Umbilical cord (tissue), 2 donors: ENCODE measurements around the gene PLEKHA4. TPM values are rescaled to one million over a fixed set of nuclear protein-coding genes. Genes with fewer than 3 reads are reported as not detected.
"Not testable (repeated sequence)": the region's sequence is repeated elsewhere in the genome, so short reads cannot be mapped to it uniquely, and the experiment has no call there.

Source experiments
- DNase-seq: peaks from one replicate; pipeline ENCODE4 v3.0.0-alpha.2; 2015; ENCODE audit warnings: low spot score
- total RNA-seq: library from RNA; depleted of rRNA; stranded (reverse); fragments of >200 nt; gene quantifications from one replicate; pipeline ENCODE4 v1.2.3, GENCODE V29; 2014; ENCODE audit warnings: low replicate concordance; ENCODE audit not compliant: insufficient read depth

PLEKHA4 gene, protein sequence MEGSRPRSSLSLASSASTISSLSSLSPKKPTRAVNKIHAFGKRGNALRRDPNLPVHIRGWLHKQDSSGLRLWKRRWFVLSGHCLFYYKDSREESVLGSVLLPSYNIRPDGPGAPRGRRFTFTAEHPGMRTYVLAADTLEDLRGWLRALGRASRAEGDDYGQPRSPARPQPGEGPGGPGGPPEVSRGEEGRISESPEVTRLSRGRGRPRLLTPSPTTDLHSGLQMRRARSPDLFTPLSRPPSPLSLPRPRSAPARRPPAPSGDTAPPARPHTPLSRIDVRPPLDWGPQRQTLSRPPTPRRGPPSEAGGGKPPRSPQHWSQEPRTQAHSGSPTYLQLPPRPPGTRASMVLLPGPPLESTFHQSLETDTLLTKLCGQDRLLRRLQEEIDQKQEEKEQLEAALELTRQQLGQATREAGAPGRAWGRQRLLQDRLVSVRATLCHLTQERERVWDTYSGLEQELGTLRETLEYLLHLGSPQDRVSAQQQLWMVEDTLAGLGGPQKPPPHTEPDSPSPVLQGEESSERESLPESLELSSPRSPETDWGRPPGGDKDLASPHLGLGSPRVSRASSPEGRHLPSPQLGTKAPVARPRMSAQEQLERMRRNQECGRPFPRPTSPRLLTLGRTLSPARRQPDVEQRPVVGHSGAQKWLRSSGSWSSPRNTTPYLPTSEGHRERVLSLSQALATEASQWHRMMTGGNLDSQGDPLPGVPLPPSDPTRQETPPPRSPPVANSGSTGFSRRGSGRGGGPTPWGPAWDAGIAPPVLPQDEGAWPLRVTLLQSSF
- 2.6 TPM for total RNA-seq

GRCh38 chr19:48868114-48868886 is at the start of gene PLEKHA4:
Gene PLEKHA4 (minus strand): TSS chr19:48868617. CDS start chr19:48867620, 997 bp downstream.
- peak; percentile 67 for DNase-seq

- DNase-seq: no peak
These were observed 49.7 kb upstream of the PLEKHA4 start for GRCh38 chr19:48918071-48918470.

- no peak for DNase-seq
These were observed 47.3 kb upstream of the PLEKHA4 start for GRCh38 chr19:48915757-48916156.

DNA sequence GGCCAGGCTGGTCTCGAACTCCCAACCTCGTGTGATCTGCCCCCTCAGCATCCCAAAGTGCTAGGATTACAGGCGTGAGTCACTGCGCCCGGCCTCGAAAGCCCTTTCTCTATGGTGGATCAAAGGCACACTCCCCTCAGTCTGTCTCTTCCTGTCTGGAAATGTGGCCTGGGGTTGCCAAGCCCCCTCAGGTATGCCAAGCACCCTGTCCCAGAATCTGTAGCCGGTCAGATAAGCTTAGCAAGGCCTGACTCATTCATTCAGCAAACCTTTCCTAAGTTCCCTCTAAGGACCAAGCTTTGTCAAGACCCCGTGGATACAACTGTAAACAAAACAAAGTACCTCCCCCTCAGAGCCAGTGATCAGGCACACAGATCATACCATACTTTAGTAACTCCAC is 45.8 kb upstream of the PLEKHA4 start:
- no peak for DNase-seq

- no peak for DNase-seq
These were observed 44.9 kb upstream of the PLEKHA4 start for GRCh38 chr19:48913114-48913889.

- no peak for DNase-seq
These were observed 42.4 kb upstream of the PLEKHA4 start for GRCh38 chr19:48910803-48911202.

GRCh38 chr19:48909424-48910077 is 41.1 kb upstream of the PLEKHA4 start:
- DNase-seq: not testable (repeated sequence)

- DNase-seq: no peak
These were observed 39.3 kb upstream of the PLEKHA4 start for GRCh38 chr19:48907671-48908070.

GRCh38 chr19:48906324-48906723 is 37.9 kb upstream of the PLEKHA4 start:
- no peak for DNase-seq

GRCh38 chr19:48905664-48906063 is 37.2 kb upstream of the PLEKHA4 start:
- DNase-seq: no peak

DNA sequence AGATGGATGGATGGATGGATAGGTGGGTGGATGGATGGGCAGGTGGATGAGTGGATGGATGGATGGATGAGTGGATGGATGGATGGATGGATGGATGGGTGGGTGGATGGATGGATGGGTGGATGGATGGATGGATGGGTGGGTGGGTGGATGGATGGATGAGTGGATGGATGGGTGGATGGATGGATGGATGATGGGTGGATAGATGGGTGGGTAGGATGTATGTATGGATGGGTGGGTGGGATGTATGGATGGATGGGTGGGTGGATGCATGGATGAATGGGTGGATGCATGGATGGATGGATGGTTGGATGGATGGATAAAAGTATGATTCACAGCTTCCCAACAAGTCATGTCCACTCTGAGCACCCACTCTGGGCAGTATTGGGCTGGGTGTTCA is 35.4 kb upstream of the PLEKHA4 start:
- not testable (repeated sequence) for DNase-seq

- not testable (repeated sequence) for DNase-seq
These were observed 33.9 kb upstream of the PLEKHA4 start for GRCh38 chr19:48902291-48902690.

GRCh38 chr19:48900477-48901406 is 32.3 kb upstream of the PLEKHA4 start:
- DNase-seq: peak; percentile 30

- DNase-seq: peak; percentile 100
These were observed 31.5 kb upstream of the PLEKHA4 start, which contains the start of gene NUCB1 for GRCh38 chr19:48899781-48900476. Gene NUCB1 (plus strand): TSS chr19:48900312. CDS start chr19:48900797, 485 bp downstream.

DNA sequence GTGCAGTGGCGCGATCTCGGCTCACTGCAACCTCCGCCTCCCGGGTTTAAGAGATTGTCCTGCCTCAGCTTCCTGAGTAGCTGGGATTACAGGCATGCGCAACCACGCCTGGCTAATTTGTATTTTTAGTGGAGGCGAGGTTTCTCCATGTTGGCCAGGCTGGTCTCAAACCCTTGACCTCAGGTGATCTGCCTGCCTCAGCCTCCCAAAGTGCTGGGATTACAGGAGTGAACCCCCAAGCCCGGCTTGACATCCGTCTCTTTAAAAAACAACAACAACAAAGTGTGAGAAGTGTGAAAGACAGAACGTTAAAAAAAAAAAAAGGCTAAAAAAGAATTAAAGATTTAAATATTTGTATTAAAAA is 31.0 kb upstream of the PLEKHA4 start:
- DNase-seq: not testable (repeated sequence)

- DNase-seq: no peak
These were observed 28.8 kb upstream of the PLEKHA4 start for GRCh38 chr19:48897181-48897580.

- peak; percentile 75 for DNase-seq
These were observed 27.8 kb upstream of the PLEKHA4 start for GRCh38 chr19:48896191-48896720.

DNA sequence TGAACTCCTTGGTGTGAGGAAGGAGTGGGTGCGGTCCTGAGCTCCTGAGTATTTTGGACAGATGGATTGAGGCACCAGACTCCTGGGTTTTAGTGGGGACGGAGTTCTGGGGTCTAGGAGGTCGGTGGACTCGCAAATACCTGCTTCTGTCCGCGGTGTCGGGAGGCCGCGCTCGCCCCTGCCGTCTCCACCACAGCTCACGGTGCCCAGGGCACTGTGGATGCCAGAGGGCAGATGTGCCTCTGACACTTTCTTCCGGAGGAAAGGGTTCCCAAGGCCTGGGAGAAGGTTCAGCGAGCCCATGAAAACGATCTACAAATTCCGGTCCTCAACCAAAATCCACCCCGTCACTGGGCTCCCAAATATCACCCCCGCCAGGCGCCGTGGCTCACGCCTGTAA is 26.8 kb upstream of the PLEKHA4 start:
- no peak for DNase-seq
